VCaP (cell line): ENCODE measurements around the gene CD74.
"Not testable (repeated sequence)": the region's sequence is repeated elsewhere in the genome, so short reads cannot be mapped to it uniquely, and the experiment has no call there.

Experiments used
- H3K27ac ChIP-seq: fragments of 450-650 bp; 2 replicates; pipeline ENCODE4 v1.5.1; 2017
- CTCF ChIP-seq: fragments of 450-650 bp; conservative IDR thresholded peaks from 2 replicates; pipeline ENCODE4 v1.5.1; 2017; ENCODE audit warnings: mild to moderate bottlenecking, moderate library complexity

CD74 gene

GRCh38 chr5:150454492-150455229, 42.0 kb upstream of the CD74 start:
- no peak for TF ChIP-seq CTCF
- no peak overlapping the region for H3K27ac ChIP-seq

GRCh38 chr5:150454027-150454426, 41.3 kb upstream of the CD74 start:
- H3K27ac ChIP-seq, result not testable (repeated sequence)

- no peak overlapping the region for H3K27ac ChIP-seq
- TF ChIP-seq CTCF, result no peak
Observed at GRCh38 chr5:150452914-150453313, 40.2 kb upstream of the CD74 start.

GRCh38 chr5:150451594-150451993, 38.9 kb upstream of the CD74 start:
- no peak for TF ChIP-seq CTCF
- no peak overlapping the region for H3K27ac ChIP-seq

- peak within 1 kb of the TSS; percentile 94 for H3K27ac ChIP-seq
- TF ChIP-seq CTCF, result peak; percentile 95
Observed at GRCh38 chr5:150449517-150450339, 37.0 kb upstream of the CD74 start, which contains the start of gene RPS14. Gene RPS14, minus strand, starts transcription at chr5:150449739. Its CDS starts 2,006 bp downstream, at chr5:150447733.

- no peak for TF ChIP-seq CTCF
Observed at GRCh38 chr5:150448952-150449516, 36.3 kb upstream of the CD74 start.

GRCh38 chr5:150448334-150448733, 35.6 kb upstream of the CD74 start:
- TF ChIP-seq CTCF, result no peak
- H3K27ac ChIP-seq, result peak overlapping the region; percentile 94

More at GRCh38 chr5:150448952-150449516, 36.3 kb upstream of the CD74 start:
- peak overlapping the region; percentile 94 for H3K27ac ChIP-seq
